T1000 (cell line): ENCODE measurements around the gene COX6A1.
"Not testable (repeated sequence)": the region's sequence is repeated elsewhere in the genome, so short reads cannot be mapped to it uniquely, and the experiment has no call there.

Source experiments
- DNase-seq: peaks from one replicate; lab custom pipeline; 2025; ENCODE audit warnings: mixed read lengths; lab: John Stamatoyannopoulos, UW

COX6A1 gene

DNA sequence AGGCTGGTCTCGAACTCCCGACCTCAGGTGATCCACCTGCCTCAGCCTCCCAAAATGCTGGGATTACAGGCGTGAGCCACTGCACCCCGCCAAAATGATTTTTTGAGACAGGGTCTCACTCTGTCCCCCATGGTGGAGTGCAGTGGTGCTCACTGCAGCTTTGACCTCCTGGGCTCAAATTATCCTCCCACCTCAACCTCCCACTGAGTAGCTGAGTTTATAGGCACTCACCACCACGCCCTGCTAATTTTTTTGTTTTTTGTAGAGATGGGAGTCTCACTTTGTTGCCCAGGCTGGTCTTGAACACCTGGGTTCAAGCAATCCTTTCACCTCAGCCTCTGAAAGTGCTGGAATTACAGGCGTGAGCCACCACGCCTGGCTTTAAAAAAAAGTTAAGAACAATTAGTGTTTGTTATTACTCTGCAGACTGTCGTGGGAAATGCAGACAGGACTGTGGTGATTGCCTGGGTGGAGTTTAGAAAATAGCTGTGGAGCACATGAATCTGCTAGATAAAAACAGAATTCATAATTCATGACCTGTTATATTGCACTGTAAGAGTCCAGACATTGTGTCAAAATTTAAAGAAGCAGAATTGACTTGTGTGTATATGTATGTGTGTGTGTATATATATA lies 9.2 kb upstream of the COX6A1 start:
- DNase-seq: no peak

DNA sequence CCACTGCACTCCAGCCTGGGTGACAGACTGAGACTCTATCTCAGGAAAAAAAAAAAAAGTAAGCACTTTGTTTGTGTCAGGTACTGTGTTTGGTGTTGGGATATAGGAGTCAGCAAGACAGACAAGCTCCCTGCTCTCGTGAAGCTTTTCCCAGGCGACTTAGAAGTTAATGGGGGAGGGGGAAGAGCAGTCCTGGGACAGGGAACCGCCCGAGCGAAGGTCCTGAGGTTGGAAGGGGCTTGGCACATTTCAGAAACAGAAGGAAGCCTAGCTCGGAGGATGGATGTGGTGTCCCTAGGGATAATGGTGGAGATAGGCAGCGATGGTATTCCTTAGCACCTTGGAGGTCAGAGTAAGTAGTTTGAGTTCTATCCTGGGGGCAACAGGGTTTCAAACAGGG lies 8.5 kb upstream of the COX6A1 start:
- DNase-seq: no peak

DNA sequence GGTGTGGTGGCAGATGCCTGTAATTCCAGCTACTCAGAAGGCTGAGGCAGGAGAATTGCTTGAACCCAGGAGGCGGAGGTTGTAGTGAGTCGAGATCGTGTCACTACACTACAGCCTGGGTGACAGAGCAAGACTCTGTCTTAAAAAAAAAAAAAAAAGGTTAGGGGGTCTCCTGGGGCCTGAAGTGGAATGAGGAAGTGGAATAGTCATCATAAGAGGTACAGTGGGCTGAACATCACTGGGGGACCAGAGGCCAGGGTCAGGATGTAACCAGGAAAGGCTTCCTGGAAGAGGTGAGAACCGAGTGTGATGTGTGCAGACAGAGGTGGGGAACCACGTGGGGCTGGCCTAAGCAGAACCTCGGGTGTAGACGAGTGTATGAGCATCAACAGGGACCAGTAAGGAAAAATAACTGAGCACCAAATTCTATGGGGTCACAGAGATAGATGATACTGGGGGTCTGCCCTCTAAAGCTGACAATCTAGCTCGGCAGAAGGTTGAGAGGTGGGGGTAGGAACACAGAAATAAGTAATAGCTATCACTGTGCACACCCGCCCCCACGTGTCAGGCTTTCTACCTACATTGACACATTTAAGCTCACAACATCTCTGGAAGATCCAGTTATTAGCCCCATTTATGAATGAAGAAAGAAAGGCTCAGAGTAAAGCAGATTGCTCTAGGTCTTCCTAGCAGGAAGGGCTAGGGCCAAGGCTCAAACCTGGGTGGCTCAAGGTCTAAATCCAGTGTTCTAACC lies 5.0 kb upstream of the COX6A1 start:
- DNase-seq: no peak

DNA sequence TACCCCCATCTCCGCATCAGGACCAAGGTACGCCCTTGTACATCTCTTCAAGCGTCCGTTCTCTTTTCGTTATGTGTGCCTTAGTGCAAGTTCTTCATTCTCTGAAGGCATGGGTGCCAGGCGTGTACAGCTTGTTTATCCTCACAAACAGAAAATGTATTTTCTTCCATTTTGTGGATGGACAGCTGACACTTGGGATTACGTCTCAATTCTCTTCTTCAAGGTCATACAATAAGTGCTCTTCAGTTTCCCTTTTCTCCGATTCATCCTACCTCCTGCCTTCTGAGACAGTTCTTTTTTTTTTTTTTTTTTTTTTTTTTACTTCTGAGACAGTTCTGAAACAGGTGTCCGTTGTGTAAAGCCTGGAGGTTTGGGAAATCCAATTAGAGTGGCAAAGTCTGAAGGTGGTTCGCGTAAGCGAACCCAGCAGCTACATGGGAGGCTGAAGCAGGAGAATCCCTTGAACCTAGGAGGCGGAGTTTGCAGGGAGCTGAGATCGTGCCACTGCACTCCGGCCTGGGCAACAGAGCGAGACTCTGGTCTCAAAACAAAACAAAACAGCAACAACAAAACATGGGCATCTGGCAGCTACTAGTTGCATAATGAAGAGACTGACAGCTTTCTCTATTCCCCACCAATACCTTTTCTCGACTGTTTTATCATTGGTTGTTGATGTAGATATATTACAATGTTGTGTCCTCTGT lies 734 bp downstream of the COX6A1 start:
- DNase-seq: no peak

DNA sequence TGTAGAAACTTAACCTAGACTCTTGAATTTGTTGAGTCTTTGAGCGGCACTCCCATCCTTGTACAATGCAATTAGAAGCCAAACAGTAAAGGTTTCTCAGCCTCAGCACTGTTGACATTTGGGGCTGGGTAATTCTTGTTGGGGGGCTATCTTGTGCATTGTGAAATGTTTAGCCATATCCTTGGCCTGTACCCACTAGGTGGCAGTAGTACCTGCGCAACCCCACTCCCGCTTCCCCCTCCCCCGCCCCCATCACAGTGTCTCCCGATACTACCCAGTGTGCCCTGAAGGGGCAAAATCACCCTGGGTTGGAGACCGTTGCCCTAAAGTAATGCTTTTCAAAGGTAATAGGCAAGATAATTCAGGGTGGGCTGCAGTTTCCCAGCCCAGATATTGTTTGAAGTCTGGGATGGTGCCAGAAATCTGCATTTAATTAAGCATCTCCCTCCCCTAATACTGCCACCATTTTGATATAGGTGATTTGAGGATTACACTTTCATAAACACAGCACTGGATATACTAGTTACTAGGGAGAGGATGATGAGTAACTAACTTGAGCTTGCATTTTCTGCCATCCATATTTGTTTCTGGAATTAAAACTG lies 1.8 kb downstream of the COX6A1 start:
- DNase-seq: peak; percentile 5

DNA sequence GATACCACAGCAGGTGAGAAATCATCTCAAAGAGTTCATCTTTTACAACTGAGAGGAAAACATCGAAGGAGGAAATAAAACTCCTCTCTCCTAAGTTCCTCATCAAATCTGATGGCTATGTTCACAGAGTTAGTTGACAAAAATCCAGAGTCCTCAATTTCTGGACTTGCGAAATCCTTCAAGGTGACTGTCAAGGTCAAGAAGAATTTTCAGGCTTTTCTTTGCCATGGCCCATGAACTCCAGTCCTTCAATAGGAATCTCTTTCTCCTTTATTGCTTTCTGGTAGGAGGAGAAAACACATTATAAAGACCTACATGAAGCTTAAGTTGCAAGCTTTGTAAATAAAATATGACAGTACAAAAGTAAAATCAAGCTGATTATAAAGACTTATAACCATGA lies 6.8 kb downstream of the COX6A1 start:
- DNase-seq: no peak

DNA sequence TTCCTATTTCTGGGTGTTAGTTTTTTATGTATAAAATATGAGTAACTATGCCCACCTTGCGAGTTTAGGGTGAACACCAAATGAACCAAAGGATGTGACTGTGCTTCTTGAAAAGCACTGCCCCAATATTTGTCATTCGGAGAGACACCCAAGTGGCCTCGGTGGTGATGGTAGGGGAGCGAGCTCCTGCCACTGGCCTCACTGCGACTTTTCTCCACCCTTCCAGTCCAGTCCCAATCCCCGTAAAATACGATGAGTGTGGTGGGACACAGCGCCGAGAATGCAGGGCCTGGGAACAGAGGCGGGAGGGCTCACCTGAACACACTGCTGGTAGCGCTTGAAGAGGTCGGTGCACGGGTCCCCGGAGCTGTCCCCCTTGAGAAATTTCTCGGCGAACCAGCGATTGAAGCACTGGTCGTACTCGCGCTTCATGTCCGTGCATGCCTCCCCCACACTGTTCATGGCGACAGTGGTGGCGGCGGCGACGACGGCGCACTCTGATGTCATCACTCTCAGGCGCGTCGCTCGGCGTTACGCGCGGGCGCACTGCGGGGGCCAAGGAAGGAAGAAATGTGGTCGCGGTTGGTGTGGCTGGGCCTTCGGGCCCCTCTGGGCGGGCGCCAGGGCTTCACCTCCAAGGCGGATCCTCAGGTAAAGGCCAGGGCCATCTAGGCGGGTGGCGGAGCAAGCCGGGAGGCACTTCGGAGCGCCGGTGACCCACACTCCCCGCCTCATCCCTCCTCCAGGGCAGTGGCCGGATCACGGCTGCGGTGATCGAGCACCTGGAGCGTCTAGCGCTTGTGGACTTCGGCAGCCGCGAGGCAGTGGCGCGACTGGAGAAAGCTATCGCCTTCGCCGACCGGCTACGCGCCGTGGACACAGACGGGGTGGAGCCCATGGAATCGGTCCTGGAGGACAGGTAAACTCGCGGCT lies 8.3 kb downstream of the COX6A1 start, which contains the start of the genes GATC and TRIAP1:
GATC (plus strand) TSS at position 534 of the 933 bp plus-strand sequence; CDS start at position 571, 37 bp downstream.
TRIAP1 (minus strand) TSS at position 474 of the 933 bp plus-strand sequence; CDS start at position 462, 12 bp downstream.
- peak; percentile 50 for DNase-seq

DNA sequence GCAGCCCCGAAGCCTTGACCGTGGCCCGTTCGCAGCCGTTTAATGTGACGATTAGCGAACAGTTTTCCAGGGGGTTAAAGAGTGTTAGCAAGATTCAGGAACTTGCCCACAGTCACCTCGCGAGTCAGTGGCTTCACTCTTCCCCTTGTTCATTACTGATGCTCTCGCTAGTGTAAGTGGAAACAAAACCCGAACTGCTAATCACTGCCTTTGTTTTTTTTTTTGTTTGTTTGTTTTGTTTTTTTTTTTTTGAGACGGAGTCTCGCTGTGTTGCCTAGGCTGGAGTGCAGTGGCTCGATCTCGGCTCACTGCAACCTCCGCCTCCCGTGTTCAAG lies 8.9 kb downstream of the COX6A1 start:
- DNase-seq: not testable (repeated sequence)

DNA sequence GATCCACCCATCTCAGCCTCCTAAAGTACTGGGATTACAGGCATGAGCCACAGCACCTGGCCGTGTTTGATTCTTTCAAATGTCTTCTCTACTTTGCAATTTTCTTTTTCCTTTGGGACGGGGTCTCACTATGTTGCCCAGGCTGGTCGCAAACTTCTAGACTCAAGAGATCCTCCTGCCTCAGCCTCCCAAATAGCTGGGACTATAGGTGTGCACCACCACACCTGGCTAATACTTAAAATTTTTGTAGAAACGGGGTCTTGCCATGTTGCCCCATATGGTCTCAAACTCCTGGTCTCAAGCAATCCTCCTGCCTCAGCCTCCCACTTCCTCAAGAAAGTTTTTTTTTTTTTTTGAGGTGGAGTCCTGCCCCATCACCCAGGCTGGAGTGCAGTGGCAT lies 10.1 kb downstream of the COX6A1 start:
- DNase-seq: no peak

DNA sequence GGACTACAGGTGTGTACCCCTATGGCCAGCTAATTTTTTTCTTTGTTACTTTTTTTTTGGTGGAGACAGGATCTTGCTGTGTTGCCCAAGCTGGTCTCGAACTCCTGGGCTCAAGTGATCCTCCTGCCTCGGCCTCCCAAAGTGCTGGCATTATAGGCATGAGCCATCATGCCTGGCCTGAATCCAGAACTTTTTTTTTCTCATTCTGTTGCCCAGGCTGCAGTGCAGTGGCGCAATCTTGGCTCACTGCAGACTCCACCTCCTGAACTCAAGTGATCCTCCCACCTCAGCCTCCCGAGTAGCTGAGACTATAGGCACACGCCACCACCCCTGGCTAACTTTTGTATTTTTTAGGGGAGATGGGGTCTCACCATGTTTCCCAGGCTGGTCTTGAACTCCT lies 14.6 kb downstream of the COX6A1 start:
- DNase-seq: not testable (repeated sequence)

DNA sequence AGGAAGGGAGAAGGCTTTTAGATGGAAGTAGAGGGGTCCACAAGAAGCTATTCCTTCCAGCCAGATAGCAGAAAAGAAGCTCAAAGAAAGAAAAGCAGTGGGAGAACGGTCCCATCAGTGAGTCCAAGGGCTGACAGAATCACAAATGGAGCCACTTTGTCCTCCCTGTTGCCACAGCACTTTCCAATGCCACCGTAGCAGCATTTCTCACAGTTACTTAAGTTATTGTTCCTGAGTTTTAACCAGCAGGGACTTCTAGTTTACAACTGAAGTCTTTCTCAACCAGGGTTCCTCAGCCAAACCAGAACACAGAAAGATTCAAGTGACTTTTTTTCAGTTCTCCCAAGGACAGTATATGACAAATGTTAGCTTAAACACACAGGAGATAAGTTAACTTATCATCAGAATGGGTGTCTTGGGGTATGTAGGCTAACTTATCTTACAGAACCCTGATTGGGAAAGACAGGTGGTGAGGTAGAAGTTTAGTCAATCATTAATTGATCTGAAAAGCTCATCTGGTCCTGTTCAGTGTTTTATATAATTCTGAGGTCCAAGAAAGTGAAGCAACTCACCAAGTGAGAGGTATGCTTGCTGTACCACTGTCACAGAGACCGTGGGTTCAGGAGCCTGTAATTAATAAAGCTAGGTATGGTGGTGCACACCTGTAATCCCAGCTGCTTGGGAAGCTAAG lies 15.3 kb downstream of the COX6A1 start:
- no peak for DNase-seq

DNA sequence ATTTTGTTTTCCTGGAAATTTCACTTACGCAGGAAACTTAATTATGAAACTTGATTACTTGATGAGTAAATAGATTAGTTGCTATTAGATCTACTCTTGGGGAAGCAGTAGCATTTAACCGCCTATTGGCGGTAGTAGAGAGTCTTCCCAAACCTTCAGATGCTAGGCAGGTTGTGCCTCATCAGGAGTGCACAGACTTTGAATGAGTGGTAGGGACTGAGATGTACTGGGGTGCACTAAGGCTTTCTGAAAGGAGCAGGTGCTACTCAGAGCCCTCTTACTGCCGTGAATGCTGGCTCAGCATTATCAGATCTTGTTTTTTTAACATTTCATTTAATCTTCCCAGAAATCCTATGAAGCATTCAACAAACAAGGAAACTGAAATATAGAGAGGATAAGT lies 16.1 kb downstream of the COX6A1 start:
- DNase-seq: no peak

DNA sequence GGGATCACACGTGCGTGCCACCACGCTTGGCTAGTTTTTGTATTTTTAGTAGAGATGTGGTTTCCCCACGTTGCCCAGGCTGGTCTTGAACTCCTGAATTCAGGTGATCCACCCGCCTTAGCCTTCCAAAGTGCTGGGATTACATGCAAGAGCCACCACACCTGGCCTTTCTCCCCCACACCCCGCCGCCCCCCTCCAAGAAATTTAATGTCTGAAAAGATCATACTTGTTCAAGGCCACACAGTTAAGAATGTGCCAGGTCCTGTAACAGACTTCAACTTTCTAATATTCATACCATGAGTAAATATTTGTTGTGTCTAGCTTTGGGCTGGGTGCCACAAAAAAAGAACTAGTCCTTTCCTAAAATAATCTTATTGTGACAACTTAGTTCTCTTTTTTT lies 17.4 kb downstream of the COX6A1 start:
- no peak for DNase-seq

DNA sequence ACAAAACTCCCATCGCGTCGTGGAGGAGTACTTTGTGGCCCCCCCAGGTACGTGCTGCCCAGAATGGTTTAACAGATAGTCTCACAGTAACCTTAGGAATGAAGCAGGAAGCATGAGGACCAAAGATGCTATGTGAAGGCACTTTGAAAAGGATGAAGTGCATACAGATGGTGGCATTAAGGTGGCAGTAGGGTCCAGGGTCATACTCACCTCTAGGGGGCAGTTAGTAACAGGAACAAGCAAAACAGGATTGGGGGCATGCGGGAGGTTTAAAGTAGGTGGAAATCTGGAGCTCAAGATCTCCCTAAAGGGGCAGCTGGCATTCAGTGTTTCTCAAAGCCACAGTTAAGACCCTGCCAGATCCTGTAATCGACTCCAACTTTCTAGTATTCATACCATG lies 19.2 kb downstream of the COX6A1 start:
- DNase-seq: no peak

DNA sequence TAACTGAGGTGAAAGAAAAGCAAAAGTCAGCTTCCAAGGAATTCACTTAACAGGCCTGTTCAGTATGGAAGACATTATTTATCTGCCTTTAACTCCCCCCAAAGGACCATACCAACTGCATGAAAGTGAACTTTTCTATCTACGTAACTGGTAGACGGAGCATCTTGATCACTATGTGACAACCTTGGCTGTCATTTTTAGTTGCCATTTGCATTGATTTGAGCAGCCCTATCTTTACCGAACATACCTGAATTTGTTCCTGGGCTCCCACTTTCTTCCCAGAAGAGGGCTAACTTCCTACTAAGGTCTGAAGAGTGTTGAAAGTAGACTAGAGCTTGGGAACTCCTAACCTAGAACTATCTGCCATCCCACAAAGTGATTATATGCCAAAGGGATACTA lies 22.2 kb downstream of the COX6A1 start:
- DNase-seq: no peak

DNA sequence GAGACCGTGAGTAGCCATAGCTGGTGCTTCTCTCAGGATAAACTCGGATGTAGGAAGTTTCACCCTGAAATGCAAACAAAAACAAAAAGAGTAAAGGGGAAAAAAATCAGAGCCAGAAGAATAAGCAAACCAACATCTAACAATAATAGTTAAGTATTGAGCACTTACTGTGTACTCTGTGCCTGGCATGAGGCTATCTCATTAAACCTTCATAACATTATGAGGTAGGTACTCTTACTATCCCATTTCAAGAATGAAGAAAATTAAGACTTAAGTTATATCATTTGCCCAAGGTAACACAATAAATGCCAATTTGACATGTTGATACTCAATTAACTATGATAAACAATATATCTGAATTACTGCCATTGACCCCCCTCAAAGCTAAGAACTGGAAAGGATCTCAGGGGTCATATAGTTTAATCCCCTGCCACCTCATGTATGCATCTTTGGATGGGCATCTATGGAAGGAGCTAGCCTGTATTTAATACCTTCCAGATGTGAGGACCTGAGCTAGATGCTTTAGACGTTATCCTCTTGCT lies 24.3 kb downstream of the COX6A1 start:
- no peak for DNase-seq

DNA sequence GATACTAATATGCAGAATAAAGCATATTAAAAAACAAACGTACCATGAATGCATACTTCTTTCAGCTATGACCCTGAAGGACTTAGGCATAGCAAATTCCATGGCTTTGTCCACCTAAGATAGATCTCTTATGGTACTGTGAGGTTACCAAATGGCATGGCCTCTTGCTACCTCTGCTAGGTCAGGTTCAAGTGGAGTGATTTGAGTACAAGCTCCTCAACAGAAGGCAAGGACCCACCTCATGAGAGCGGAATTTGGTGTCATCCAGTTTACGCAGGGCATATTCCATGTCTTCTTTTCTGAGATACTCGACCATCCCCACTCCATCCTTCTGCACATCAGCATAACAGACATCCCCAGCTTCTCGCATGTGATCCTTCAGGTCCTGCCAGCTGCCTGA lies 25.8 kb downstream of the COX6A1 start:
- no peak for DNase-seq

DNA sequence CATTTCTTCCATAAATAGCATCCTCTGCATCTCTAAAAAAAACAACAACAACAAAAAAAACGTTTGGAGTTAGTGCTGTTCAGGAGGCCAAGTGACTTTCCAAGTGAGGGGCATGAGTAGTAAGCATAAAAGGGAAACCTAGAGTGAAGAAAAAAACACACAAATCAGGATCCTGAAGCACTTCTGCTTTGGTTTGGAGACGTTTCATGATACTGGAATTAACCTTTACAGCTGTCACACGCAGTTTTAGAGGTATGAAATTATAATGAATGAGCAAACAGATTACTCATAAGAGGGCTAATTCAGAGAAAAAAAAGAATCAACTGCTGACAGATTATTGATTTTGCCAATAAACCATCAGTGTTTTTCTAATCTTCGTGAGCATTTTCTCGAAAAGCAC lies 27.8 kb downstream of the COX6A1 start:
- DNase-seq: no peak

DNA sequence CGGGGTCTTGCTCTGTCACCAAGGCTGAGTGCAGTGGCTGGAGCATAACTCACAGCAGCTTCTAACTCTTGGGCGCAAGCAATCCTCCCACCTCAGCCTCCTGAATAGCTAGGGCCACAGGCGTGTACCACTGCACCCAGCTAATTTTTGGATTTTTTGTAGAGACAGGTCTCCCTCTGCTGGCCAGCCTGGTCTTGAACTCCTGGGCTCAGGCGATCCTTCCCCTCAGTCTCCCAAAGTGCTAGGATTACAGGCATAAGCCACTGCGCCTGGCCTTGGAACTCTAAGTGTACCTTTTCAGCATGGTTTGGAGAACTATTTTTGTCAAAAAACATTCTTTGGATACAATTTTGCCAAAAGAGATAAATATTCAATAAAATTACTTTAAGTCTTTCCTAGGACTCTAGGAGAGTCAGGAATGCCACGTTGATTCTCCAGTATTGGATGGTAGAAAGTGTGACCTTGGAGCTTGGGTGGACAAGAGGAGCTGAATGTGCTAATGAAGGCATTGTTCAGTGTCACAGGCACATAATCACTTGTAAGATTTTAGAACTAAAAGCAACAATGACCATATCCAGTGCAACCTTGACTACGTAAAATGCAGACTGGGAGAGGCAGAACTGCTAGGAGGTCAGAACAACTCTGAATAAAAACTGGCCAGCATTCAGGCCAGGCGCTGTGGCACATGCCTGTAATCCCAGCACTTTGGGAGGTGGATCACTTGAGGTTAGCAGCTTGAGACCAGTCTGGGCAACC lies 28.8 kb downstream of the COX6A1 start:
- no peak for DNase-seq

DNA sequence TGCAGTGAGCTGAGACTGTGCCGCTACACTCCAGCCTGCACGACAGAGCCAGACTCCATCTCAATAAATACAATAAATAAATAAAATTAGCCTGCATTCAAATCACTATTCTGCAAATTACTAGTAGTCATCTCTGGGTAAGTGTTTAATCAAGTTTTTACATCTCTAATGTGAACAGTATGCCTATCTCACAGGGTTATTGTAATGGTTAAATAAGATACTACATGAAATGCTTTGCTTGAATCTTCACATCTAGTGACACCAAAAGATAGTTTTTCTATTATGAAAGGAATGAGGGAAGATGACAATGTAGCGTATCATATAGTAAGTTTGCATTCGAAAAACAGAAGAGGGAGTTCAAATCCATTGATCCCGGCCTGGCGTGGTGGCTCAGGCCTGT lies 29.5 kb downstream of the COX6A1 start:
- no peak for DNase-seq
